Measurements from ENCODE around the gene SLC7A11.

DNA sequence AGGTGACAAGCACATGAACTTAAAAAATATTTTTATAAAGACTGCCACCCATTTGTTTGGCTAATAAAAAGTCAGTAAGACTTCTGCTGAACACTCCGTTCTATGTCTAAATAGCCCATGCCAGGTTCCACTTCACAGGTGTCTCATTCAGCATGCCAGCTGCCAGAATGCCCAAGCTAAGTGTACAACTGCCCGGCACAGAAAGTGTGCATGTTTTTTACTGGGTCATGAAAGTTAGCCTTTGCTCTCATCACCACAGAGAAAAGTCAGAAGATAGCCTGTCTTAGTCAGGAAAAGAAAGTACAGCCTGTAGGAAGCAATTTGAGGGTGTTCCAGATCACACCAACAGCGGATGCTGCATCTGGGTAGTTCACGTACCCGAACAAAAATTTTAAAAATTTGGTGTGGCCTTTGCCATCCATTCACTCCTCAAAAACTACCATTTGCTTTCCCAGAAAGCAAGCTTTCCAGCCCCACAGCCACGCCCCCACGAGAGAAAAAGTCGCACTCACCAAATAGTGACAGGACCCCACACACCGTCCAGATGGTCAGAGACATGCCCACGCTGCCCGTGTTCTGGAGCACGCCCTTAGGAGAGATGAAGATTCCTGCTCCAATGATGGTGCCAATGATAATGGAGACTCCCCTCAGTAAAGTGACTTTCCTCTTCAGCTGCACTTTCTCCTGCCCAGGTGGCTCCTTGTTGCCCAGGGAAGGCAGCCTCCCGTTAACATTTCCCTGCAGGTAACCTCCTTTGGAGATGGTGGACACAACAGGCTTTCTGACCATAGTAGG, 671 bp downstream of the SLC7A11 start:
- TF ChIP-seq, protein P1, sequence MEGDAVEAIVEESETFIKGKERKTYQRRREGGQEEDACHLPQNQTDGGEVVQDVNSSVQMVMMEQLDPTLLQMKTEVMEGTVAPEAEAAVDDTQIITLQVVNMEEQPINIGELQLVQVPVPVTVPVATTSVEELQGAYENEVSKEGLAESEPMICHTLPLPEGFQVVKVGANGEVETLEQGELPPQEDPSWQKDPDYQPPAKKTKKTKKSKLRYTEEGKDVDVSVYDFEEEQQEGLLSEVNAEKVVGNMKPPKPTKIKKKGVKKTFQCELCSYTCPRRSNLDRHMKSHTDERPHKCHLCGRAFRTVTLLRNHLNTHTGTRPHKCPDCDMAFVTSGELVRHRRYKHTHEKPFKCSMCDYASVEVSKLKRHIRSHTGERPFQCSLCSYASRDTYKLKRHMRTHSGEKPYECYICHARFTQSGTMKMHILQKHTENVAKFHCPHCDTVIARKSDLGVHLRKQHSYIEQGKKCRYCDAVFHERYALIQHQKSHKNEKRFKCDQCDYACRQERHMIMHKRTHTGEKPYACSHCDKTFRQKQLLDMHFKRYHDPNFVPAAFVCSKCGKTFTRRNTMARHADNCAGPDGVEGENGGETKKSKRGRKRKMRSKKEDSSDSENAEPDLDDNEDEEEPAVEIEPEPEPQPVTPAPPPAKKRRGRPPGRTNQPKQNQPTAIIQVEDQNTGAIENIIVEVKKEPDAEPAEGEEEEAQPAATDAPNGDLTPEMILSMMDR (IDR thresholded peaks at IDR 0.05): no peak
- TF ChIP-seq POLR2AphosphoS5 (IDR thresholded peaks at IDR 0.05) (no peak), POLR2A (IDR thresholded peaks at IDR 0.05) (no peak)
